GM10266 (cell line): ENCODE measurements around the gene PTGES.
"Not testable (repeated sequence)": the region's sequence is repeated elsewhere in the genome, so short reads cannot be mapped to it uniquely, and the experiment has no call there.

Experiments used
- DNase-seq: peaks from one replicate; pipeline ENCODE4 v3.0.0; 2012; ENCODE audit errors: extremely low spot score
- TF ChIP-seq, protein P1 (sequence below): IDR thresholded peaks from 2 replicates; pipeline ENCODE4 v1.5.1; 2012; ENCODE audit warnings: mild to moderate bottlenecking, low read depth; ENCODE audit not compliant: control insufficient read depth, insufficient read depth; ENCODE audit errors: missing control alignments

Gene PTGES

DNA sequence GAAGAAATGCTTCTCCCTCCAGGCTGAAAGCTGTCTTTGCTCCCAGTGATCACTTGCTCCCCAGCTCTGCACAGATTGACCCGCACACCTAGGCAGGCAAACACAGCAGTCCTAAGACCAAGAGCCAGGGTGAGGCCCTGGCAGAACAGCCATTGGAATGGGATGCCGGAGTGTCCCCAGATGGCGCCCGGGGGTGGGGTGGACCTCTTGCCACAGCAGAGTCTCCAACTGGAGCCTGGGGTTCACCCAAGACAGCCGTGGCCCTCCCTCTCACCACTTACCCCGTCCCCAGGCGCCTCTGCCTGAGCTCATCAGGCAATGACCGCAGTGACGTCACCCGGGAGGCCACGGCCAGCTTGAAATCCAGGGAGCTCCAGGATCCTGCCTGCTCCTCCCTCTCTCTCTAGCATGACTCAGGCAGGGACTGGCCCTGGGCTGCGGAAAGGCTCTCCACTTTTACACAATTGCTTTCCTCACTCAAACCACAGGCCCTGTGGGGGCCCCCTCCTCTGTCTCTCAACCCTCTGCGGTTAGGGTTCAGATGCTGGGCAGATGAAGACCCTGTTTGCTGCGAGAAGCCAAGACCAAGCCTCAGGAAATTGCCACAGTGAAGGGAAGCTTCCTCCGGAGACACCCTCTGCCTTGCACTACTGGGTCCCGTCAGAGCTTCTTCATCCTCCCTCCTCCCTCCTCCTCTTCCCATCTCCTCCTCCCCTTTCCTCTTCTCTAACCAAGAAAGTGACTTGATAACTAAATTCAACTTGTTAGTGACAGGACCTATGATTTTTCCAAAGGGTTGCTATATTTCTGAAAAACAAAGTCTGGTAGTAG lies 24.3 kb upstream of the PTGES start:
- DNase-seq = no peak
- TF ChIP-seq, protein P1, sequence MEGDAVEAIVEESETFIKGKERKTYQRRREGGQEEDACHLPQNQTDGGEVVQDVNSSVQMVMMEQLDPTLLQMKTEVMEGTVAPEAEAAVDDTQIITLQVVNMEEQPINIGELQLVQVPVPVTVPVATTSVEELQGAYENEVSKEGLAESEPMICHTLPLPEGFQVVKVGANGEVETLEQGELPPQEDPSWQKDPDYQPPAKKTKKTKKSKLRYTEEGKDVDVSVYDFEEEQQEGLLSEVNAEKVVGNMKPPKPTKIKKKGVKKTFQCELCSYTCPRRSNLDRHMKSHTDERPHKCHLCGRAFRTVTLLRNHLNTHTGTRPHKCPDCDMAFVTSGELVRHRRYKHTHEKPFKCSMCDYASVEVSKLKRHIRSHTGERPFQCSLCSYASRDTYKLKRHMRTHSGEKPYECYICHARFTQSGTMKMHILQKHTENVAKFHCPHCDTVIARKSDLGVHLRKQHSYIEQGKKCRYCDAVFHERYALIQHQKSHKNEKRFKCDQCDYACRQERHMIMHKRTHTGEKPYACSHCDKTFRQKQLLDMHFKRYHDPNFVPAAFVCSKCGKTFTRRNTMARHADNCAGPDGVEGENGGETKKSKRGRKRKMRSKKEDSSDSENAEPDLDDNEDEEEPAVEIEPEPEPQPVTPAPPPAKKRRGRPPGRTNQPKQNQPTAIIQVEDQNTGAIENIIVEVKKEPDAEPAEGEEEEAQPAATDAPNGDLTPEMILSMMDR = no peak

DNA sequence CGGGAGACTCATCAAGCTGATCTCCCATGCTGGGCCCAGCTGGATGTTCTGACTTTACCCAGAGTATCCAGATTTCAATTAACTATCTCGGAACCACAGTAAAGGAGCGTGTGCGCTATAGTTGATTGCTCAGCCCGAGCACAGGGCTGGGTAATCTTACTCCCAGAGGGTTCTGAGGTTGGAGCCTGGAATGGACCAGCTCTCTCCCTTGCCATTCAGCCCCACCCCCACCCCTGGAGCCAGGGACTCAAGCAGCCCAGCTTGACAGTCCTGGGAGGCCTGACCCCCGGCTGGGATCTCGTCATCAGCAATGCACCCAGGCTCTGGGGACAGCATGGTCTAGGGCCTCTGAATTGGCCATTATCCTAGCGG lies 23.7 kb upstream of the PTGES start:
- TF ChIP-seq, protein P1 = no peak
- no peak for DNase-seq

DNA sequence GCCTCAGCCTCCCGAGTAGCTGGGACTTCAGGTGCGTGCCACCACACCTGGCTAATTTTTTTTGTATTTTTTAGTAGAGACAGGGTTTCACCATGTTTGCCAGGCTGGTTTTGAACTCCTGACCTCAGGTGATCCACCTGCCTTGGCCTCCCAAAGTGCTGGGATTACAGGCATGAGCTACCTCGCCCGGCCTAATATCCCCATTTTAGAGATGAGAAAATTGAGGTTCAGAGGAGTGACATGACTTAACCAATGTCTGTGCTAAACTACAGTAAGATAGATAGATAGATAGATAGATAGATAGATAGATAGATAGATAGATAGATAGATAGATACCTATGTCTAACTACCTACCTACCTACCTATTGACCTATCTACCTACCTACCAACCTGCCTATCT lies 23.3 kb upstream of the PTGES start:
- not testable (repeated sequence) for DNase-seq

DNA sequence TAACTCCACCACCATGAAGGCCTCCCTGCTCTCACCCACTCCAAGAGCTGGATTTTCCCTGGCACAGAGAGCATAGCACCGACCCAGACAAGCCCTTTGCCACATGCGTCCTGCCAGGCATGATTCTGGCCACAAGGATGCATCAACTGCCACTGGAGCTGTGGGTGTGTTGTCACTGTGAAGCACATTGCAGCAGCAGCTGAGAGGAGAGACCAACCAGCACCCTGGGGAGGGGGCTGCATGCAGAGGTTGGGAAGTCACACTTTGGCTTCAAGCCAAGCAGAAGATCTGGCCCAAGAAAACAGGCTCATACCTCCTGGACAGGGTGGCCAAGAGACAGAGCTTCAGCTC lies 22.6 kb upstream of the PTGES start:
- TF ChIP-seq, protein P1 = no peak
- DNase-seq = no peak

DNA sequence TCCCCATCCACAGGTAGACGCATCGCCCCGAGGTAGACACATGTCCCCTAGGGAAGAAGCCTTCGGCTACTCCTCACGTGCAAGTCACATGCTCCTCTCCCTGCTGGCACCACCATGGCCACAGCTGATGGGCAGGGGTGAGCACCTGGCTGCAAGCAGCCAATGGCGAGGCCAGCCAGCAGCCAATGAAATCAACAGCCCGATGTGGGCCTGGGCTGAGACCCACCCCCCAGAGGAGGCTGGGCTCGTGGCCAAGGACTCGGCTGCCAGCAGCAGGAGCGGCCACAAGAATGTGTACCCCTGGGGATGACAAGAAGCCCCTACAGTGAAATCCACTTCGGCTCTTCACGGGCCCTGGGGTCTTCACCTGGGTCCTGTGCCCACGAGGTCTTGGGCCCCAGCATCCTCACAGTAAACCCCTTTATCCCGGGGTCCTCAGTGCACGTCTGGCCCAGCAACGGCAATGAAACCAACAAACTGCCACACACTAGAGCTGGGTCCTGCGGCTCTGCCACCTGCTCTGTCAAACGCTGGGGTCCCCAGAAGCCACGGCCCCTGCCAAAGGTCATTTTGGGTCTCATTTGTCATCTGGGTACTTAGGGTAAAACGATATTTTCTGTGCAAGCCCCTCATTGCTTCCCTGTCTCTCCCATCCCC lies 22.1 kb upstream of the PTGES start:
- TF ChIP-seq, protein P1 = no peak
- no peak for DNase-seq

DNA sequence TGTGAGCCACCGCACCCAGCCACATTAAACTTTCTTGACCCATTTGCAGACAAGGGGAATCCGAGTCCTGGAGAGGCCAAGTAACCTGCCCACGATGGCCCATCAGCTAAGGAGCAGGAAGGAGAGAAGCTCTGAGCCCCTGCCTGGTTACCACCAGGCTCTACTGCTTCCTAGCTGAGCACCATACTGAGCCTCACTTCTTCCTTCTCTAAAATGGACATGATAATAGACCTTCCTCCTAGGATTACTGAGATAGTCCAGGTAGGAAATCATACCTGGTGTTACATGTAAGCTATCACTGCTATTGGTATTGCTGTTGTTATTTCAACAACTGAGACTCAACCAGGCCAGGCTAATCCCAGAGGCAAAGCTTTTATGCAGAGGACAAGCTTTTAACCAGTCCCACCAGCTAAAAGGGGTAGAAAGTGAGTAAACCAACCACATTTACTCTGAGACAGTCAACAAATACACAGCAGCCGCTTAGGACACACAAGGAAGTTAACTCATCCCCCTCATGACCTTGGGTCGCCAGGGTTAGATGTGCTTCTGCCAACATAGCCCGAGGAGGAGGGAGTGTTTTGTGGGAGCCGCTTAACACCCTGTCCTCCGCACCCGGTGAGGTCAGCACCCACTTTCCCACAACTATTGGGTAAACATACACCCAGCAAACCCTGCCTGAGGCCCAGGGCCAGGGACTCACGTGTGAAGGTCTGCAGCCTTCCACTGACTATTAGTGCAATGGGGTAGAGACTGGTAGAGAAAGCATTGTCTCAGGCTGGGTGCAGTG lies 20.6 kb upstream of the PTGES start:
- TF ChIP-seq, protein P1 = no peak
- DNase-seq = no peak

DNA sequence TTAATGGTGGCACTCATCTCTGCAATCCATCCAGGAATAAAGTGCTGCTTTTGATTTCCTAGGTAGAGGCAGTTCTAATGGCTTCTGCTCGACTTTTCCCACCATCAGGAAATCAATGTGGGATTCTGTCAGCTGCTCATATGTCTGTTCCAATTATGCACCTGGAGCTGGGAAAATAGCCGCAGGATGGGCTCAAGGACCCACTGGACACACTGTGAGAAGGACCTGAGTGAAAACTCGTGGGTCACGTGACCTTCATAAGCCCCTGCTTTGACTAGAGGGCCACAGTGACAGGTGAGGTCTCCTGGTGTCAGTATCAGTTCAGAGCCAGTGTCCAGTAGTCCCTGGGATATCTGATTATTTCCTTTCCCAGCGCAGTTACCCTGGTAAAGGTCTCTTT lies 17.9 kb upstream of the PTGES start:
- DNase-seq = no peak
- TF ChIP-seq, protein P1 = no peak
